PC-9 (cell line): ENCODE data around the gene ELP5.

ENCODE experiments used
- CTCF ChIP-seq: fragments of 200-600 bp; sonication (generic); conservative IDR thresholded peaks from 2 replicates; pipeline ENCODE4 v1.6.1; 2017; ENCODE audit warnings: mixed run types, antibody characterized with exemption, mild to moderate bottlenecking, moderate library complexity
- EZH2 ChIP-seq: fragments of 200-600 bp; sonication (generic); IDR thresholded peaks from 2 replicates; pipeline ENCODE4 v1.8.0; 2017; ENCODE audit warnings: antibody characterized with exemption, low read depth

GRCh38 chr17:7237266-7237760, 14.7 kb upstream of the ELP5 start:
- TF ChIP-seq EZH2 (no peak), CTCF (no peak)
